Gastrocnemius medialis (tissue), 4 donors: ENCODE measurements around the gene TNIK. TPM values are rescaled to one million over a fixed set of nuclear protein-coding genes. Genes with fewer than 3 reads are reported as not detected.
A peak's percentile ranks its signal among the peaks of the same experiment; 100 is the strongest.

Experiments
- ATAC-seq, 2 donors: fragments of 150-250 bp; one replicate each; pipeline ENCODE4 v1.9.1; 2016
- DNase-seq, 2 donors: peaks; one replicate each; pipeline ENCODE4 v3.0.0-alpha.2; 2019
- H3K27ac ChIP-seq, 4 donors: fragments of 200-600 bp; sonication (generic); 1 replicate in 1 of 4; 2 replicates in 3 of 4; pipeline ENCODE4 v1.5.1; 2016 to 2018; ENCODE audit warnings: mild to moderate bottlenecking in 2 of 4, moderate library complexity in 1 of 4
- H3K27me3 ChIP-seq, 3 donors: fragments of 200-600 bp; sonication (generic) in 2 of 3; 1 replicate in 1 of 3; 2 replicates in 2 of 3; pipeline versions ENCODE4 v1.5.1 to v1.6.0; 2016 to 2019; ENCODE audit warnings: mild to moderate bottlenecking in 1 of 3, moderate library complexity in 1 of 3
- H3K36me3 ChIP-seq, 2 donors: fragments of 200-600 bp; sonication (generic) in 1 of 2; one replicate each; pipeline ENCODE4 v1.5.1; 2017 to 2018
- H3K4me1 ChIP-seq, 2 donors: fragments of 200-600 bp; sonication (generic) in 1 of 2; one replicate each; pipeline ENCODE4 v1.5.1; 2016 to 2017; ENCODE audit warnings: mild to moderate bottlenecking in 2 of 2
- H3K4me3 ChIP-seq, 4 donors: fragments of 200-600 bp; sonication (generic) in 3 of 4; 1 replicate in 1 of 4; 2 replicates in 3 of 4; pipeline ENCODE4 v1.5.1; 2016 to 2019; ENCODE audit warnings: mild to moderate bottlenecking in 2 of 4
- H3K9me3 ChIP-seq, 3 donors: fragments of 200-600 bp; sonication (generic) in 2 of 3; 1 replicate in 1 of 3; 2 replicates in 2 of 3; pipeline ENCODE4 v1.5.1; 2016 to 2019
- CTCF ChIP-seq, 5 experiments: fragments of 450-650 bp in 3 of 5; fragments of 200-600 bp in 2 of 5; sonication (generic) in 2 of 5; IDR thresholded peaks in 4 of 5; conservative IDR thresholded peaks in 1 of 5; 1 replicate in 4 of 5; 2 replicates in 1 of 5; pipeline ENCODE4 v1.5.1; 2016 to 2019; ENCODE audit warnings: antibody characterized with exemption in 5 of 5, mild to moderate bottlenecking in 3 of 5, moderate library complexity in 3 of 5
- POLR2A ChIP-seq, 2 donors: fragments of 450-650 bp; IDR thresholded peaks; one replicate each; pipeline ENCODE4 v1.6.1; 2017; ENCODE audit warnings: antibody characterized with exemption in 2 of 2, mild to moderate bottlenecking in 2 of 2, moderate library complexity in 2 of 2
- in situ Hi-C, 4 donors: fragments of 200-750 bp; cut with MboI; loops; one replicate each; pipeline versions ENCODE4 v1.15.0 to v1.8.0; 2017; ENCODE audit warnings: low sequenced_read_pairs in 4 of 4
- intact Hi-C: fragments of 100-400 bp; cut with DNase I; formaldehyde crosslinking; loops from one replicate; pipeline ENCODE4 v1.15.1; 2023; ENCODE audit warnings: low total_unique reads
- total RNA-seq, 4 donors: library from RNA; depleted of rRNA; stranded (reverse); fragments of >200 nt; gene quantifications; one replicate each; pipeline versions ENCODE4 v1.1.0 to v1.2.3, GENCODE V29; 2016

Gene TNIK
- total RNA-seq, 4 donors from 2014 or later = 5.2 to 19.7 (median 10.6) TPM

GRCh38 chr3:171257251-171258203, 202.7 kb downstream of the TNIK start:
- H3K36me3 ChIP-seq = no peaks in the 10 kb centered on the region
- ATAC-seq = peak; percentile 69 to 82
- peak overlapping the region; percentile 74 to 81 (median 80) for H3K27ac ChIP-seq
- peaks cover 19 to 29% of the 10 kb centered on the region in 2 donors for H3K4me1 ChIP-seq
- TF ChIP-seq POLR2A (IDR thresholded peaks at IDR 0.05) = no peak
- no peak for TF ChIP-seq CTCF (IDR thresholded peaks at IDR 0.05 in 4 of 5, conservative IDR thresholded peaks at IDR 0.05 in 1 of 5)
- no peak overlapping the region for H3K4me3 ChIP-seq
- in situ Hi-C loops = no loop called here
- no peak for DNase-seq
- no peaks in the 10 kb centered on the region for H3K27me3 ChIP-seq
- intact Hi-C loops = loop anchor here (1.0 to 5.0 kb wide), 2 partner anchors 60 to 64 kb away; no protein-coding TSS in a partner anchor
- H3K9me3 ChIP-seq = no peaks in the 10 kb centered on the region

- ATAC-seq (no peak), DNase-seq (no peak)
- Histone ChIP-seq H3K9me3 (no peaks in the 10 kb centered on the region), H3K27ac (peak overlapping the region; percentile 74 to 81 (median 80)), H3K27me3 (no peaks in the 10 kb centered on the region), H3K4me3 (no peak overlapping the region), H3K4me1 (peaks cover 15 to 29% of the 10 kb centered on the region in 2 donors), H3K36me3 (no peaks in the 10 kb centered on the region)
- in situ Hi-C loops (no loop called here), intact Hi-C loops (loop anchor here (5.0 kb wide), 1 partner anchor 59 kb away; no protein-coding TSS in a partner anchor)
- TF ChIP-seq CTCF (IDR thresholded peaks at IDR 0.05 in 4 of 5, conservative IDR thresholded peaks at IDR 0.05 in 1 of 5) (no peak), POLR2A (IDR thresholded peaks at IDR 0.05) (no peak)
Observed at GRCh38 chr3:171256445-171257250, 203.6 kb downstream of the TNIK start.

GRCh38 chr3:171255236-171255806, 204.9 kb downstream of the TNIK start:
- no peak for TF ChIP-seq CTCF (IDR thresholded peaks at IDR 0.05 in 4 of 5, conservative IDR thresholded peaks at IDR 0.05 in 1 of 5)
- TF ChIP-seq POLR2A (IDR thresholded peaks at IDR 0.05) = no peak
- Histone ChIP-seq H3K36me3 (no peaks in the 10 kb centered on the region), H3K27ac (peak overlapping the region in 1 of 4 donors; percentile 1), H3K9me3 (no peaks in the 10 kb centered on the region), H3K4me1 (peaks cover 14 to 29% of the 10 kb centered on the region in 2 donors), H3K4me3 (no peak overlapping the region), H3K27me3 (no peaks in the 10 kb centered on the region)
- ATAC-seq (no peak), DNase-seq (no peak)
- intact Hi-C loops = loop anchor here (5.0 kb wide), 1 partner anchor 58 kb away; no protein-coding TSS in a partner anchor
- in situ Hi-C loops = no loop called here

GRCh38 chr3:171254315-171254714, 205.9 kb downstream of the TNIK start:
- Histone ChIP-seq H3K27ac (no peak overlapping the region), H3K9me3 (no peaks in the 10 kb centered on the region), H3K36me3 (no peaks in the 10 kb centered on the region), H3K4me3 (no peak overlapping the region), H3K27me3 (no peaks in the 10 kb centered on the region), H3K4me1 (peaks cover 14 to 25% of the 10 kb centered on the region in 2 donors)
- DNase-seq (no peak), ATAC-seq (no peak)
- TF ChIP-seq CTCF (IDR thresholded peaks at IDR 0.05 in 4 of 5, conservative IDR thresholded peaks at IDR 0.05 in 1 of 5) = no peak
- no peak for TF ChIP-seq POLR2A (IDR thresholded peaks at IDR 0.05)
- intact Hi-C loops = no loop called here
- in situ Hi-C loops = no loop called here
